Left ventricle myocardium inferior (tissue), 1 donor: Measurements from ENCODE around the gene RREB1. TPM values are rescaled to one million over a fixed set of nuclear protein-coding genes. Genes with fewer than 3 reads are reported as not detected.

Source experiments
- DNase-seq: peaks from one replicate; pipeline ENCODE4 v3.0.0-alpha.2; 2020
- H3K27ac ChIP-seq: fragments of 200-600 bp; replicated peaks from 2 replicates; pipeline ENCODE4 v1.8.0; 2021
- H3K27me3 ChIP-seq: fragments of 200-600 bp; 2 replicates; pipeline ENCODE4 v1.8.0; 2021; ENCODE audit warnings: low read depth
- H3K36me3 ChIP-seq: fragments of 200-600 bp; 2 replicates; pipeline ENCODE4 v1.8.0; 2021
- H3K4me1 ChIP-seq: fragments of 200-600 bp; 2 replicates; pipeline ENCODE4 v1.8.0; 2021
- H3K4me3 ChIP-seq: fragments of 200-600 bp; 2 replicates; pipeline ENCODE4 v1.8.0; 2021; ENCODE audit warnings: mild to moderate bottlenecking, moderate library complexity
- H3K9me3 ChIP-seq: fragments of 200-600 bp; replicated peaks from 2 replicates; pipeline ENCODE4 v1.8.0; 2021
- intact Hi-C: fragments of 100-400 bp; cut with micrococcal nuclease; formaldehyde crosslinking; loops from one replicate; pipeline ENCODE4 v1.11.0; 2022
- total RNA-seq: library from RNA; stranded (reverse); fragmentation: NEBNext Ultra II Directional; extraction: Animal tissue kit (Norgen Biotek cat#: 25700); gene quantifications from one replicate; pipeline ENCODE4 v1.2.1, GENCODE V29; 2021
- TF ChIP-seq, protein P1 (sequence below): fragments of 200-600 bp; IDR thresholded peaks from 2 replicates; pipeline ENCODE4 v1.8.0; 2021; ENCODE audit warnings: antibody characterized with exemption, mild to moderate bottlenecking, borderline replicate concordance
- donor health status: DM: no; HTN: yes; CAD: no; lungs with severe emphysema.

Gene RREB1
- total RNA-seq, 1 donor from 2014 or later: 33.3 TPM

DNA sequence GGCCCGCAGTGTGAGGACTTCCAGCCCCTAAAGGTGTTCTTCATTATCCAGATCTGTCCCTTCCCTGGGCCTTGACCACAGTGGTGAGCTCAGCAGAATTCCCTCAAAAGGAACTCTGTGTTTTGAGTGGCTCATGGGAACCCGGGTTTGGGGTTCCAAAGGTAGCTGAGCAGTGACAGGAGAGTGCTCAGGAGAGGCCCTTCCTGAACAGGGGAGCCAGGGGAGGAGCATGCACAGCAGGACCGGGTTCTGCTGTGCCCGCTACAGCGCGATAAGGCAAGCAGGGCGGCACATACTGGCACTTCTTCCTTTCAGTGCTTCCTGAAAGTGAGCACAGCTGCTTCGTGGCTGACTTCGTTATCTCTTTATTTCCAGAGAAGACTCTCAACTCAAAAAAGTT, 117.0 kb downstream of the RREB1 start:
- H3K27ac ChIP-seq: peak overlapping the region; percentile 72
- TF ChIP-seq, protein P1, sequence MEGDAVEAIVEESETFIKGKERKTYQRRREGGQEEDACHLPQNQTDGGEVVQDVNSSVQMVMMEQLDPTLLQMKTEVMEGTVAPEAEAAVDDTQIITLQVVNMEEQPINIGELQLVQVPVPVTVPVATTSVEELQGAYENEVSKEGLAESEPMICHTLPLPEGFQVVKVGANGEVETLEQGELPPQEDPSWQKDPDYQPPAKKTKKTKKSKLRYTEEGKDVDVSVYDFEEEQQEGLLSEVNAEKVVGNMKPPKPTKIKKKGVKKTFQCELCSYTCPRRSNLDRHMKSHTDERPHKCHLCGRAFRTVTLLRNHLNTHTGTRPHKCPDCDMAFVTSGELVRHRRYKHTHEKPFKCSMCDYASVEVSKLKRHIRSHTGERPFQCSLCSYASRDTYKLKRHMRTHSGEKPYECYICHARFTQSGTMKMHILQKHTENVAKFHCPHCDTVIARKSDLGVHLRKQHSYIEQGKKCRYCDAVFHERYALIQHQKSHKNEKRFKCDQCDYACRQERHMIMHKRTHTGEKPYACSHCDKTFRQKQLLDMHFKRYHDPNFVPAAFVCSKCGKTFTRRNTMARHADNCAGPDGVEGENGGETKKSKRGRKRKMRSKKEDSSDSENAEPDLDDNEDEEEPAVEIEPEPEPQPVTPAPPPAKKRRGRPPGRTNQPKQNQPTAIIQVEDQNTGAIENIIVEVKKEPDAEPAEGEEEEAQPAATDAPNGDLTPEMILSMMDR: no peak
- no peak for DNase-seq
- intact Hi-C loops: no loop called here
- H3K9me3 ChIP-seq: no peaks in the 10 kb centered on the region
- peaks cover 49% of the 10 kb centered on the region for H3K36me3 ChIP-seq
- H3K4me1 ChIP-seq: peaks cover 51% of the 10 kb centered on the region
- H3K27me3 ChIP-seq: no peaks in the 10 kb centered on the region
- H3K4me3 ChIP-seq: no peak overlapping the region

DNA sequence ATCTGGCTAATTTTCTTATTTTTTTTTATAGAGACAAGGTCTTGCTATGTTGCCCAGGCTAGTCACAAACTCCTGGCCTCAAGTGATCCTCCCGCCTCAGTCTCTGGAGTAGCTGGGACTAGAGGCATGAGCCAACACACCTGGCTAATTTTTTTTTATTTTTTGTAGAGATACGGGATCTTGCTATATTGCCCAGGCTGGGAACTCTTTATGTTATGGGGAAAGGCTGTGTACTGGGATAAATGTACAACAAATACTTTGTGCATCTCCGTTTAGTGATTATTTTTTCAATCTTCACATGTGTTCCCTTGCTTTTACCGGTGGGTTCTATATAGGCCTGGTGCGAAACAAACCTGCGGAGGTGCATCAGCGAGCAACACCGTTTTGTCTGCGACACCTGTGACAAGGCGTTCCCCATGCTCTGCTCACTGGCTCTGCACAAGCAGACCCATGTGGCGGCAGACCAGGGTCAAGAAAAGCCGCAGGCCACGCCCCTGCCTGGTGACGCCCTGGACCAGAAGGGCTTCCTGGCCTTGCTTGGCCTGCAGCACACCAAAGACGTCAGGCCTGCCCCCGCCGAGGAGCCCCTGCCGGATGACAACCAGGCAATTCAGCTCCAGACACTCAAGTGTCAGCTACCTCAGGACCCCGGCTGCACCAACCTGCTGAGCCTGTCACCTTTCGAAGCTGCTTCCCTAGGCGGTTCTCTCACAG, 121.1 kb downstream of the RREB1 start:
- TF ChIP-seq, protein P1: no peak
- peaks cover 23% of the 10 kb centered on the region for H3K4me1 ChIP-seq
- no peaks in the 10 kb centered on the region for H3K9me3 ChIP-seq
- H3K27ac ChIP-seq: no peak overlapping the region
- no peak for DNase-seq
- H3K36me3 ChIP-seq: peaks cover 84% of the 10 kb centered on the region
- H3K4me3 ChIP-seq: no peak overlapping the region
- intact Hi-C loops: no loop called here
- H3K27me3 ChIP-seq: no peaks in the 10 kb centered on the region

DNA sequence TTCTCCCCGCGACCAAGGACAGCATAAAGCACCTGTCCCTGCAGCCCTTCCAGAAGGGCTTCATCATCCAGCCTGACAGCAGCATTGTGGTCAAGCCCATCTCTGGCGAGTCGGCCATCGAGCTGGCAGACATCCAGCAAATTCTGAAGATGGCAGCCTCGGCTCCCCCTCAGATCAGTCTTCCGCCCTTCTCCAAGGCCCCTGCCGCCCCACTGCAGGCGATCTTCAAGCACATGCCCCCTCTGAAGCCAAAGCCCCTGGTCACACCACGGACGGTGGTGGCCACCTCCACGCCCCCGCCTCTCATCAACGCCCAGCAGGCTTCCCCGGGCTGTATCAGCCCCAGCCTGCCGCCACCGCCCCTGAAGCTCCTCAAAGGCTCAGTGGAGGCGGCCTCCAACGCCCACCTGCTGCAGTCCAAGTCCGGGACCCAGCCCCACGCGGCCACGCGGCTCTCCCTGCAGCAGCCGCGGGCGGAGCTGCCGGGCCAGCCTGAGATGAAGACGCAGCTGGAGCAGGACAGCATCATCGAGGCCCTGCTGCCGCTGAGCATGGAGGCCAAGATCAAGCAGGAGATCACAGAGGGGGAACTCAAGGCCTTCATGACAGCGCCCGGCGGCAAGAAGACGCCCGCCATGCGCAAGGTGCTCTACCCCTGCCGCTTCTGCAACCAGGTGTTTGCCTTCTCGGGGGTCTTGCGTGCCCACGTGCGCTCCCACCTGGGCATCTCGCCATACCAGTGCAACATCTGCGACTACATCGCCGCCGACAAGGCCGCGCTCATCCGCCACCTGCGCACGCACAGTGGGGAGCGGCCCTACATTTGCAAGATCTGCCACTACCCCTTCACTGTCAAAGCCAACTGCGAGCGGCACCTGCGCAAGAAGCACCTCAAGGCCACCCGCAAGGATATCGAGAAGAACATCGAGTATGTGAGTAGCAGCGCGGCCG, 121.9 kb downstream of the RREB1 start:
- H3K27ac ChIP-seq: no peak overlapping the region
- H3K9me3 ChIP-seq: no peaks in the 10 kb centered on the region
- TF ChIP-seq, protein P1: no peak
- intact Hi-C loops: loop anchor here (10.0 kb wide), 1 partner anchor 505 kb away; no protein-coding TSS in a partner anchor
- H3K27me3 ChIP-seq: no peaks in the 10 kb centered on the region
- no peak overlapping the region for H3K4me3 ChIP-seq
- DNase-seq: no peak
- peaks cover 19% of the 10 kb centered on the region for H3K4me1 ChIP-seq
- peaks cover 91% of the 10 kb centered on the region for H3K36me3 ChIP-seq

DNA sequence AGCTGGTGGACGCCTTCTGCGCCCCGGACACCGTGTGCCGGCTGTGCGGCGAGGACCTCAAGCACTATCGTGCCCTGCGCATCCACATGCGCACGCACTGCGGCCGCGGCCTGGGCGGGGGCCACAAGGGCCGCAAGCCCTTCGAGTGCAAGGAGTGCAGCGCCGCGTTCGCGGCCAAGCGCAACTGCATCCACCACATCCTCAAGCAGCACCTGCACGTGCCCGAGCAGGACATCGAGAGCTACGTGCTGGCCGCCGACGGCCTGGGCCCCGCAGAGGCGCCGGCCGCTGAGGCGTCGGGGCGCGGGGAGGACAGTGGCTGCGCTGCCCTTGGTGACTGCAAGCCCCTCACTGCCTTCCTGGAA, 122.5 kb downstream of the RREB1 start:
- Histone ChIP-seq H3K27ac (no peak overlapping the region), H3K4me1 (peaks cover 19% of the 10 kb centered on the region), H3K36me3 (peaks cover 88% of the 10 kb centered on the region), H3K27me3 (no peaks in the 10 kb centered on the region), H3K9me3 (no peaks in the 10 kb centered on the region), H3K4me3 (no peak overlapping the region)
- no peak for DNase-seq
- TF ChIP-seq, protein P1: no peak
- intact Hi-C loops: loop anchor here (10.0 kb wide), 1 partner anchor 506 kb away; no protein-coding TSS in a partner anchor

DNA sequence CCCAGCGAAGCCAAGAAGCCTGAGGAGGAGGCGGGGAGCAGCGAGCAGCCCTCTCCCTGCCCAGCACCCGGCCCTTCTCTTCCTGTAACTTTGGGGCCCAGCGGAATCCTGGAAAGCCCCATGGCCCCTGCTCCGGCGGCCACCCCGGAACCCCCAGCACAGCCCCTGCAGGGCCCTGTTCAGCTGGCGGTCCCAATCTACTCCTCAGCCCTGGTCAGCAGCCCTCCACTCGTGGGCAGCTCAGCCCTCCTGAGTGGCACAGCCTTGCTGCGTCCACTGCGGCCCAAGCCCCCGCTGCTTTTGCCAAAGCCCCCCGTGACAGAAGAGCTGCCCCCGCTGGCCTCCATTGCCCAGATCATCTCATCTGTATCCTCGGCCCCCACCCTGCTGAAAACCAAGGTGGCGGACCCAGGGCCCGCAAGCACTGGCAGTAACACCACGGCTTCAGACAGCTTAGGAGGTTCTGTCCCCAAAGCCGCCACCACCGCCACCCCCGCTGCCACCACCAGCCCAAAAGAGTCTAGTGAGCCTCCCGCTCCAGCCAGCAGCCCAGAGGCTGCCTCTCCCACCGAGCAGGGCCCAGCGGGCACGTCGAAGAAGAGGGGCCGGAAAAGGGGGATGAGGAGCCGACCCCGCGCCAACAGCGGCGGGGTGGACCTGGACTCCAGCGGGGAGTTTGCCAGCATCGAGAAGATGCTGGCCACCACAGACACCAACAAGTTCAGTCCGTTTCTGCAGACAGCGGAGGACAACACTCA, 123.4 kb downstream of the RREB1 start:
- Histone ChIP-seq H3K4me3 (no peak overlapping the region), H3K4me1 (peaks cover 24% of the 10 kb centered on the region), H3K27ac (no peak overlapping the region), H3K27me3 (no peaks in the 10 kb centered on the region), H3K9me3 (no peaks in the 10 kb centered on the region), H3K36me3 (peaks cover 80% of the 10 kb centered on the region)
- intact Hi-C loops: loop anchor here (10.0 kb wide), 1 partner anchor 506 kb away; no protein-coding TSS in a partner anchor
- no peak for DNase-seq
- TF ChIP-seq, protein P1: no peak
